HG03175 (cell line): ENCODE measurements around the gene MAD1L1.

ENCODE experiments used
- ATAC-seq: cut with Tn5 transposase; IDR thresholded peaks from one replicate; pipeline ENCODE4 v1.9.1; 2021; ENCODE audit warnings: mild to moderate bottlenecking, moderate library complexity; ENCODE audit not compliant: unreplicated experiment

Gene MAD1L1

GRCh38 chr7:2141651-2142050 lies 91.1 kb downstream of the MAD1L1 start:
- ATAC-seq: no peak

- ATAC-seq: no peak
These were observed 91.7 kb downstream of the MAD1L1 start for GRCh38 chr7:2141021-2141410.

GRCh38 chr7:2140216-2141020 lies 92.3 kb downstream of the MAD1L1 start:
- ATAC-seq: no peak

- ATAC-seq: no peak
These were observed 93.6 kb downstream of the MAD1L1 start for GRCh38 chr7:2139004-2139699.

- no peak for ATAC-seq
These were observed 94.5 kb downstream of the MAD1L1 start for GRCh38 chr7:2138146-2138765.

GRCh38 chr7:2134740-2135139 lies 98.0 kb downstream of the MAD1L1 start:
- ATAC-seq: no peak

- ATAC-seq: no peak
These were observed 100.5 kb downstream of the MAD1L1 start for GRCh38 chr7:2132243-2132642.

GRCh38 chr7:2131800-2132199 lies 100.9 kb downstream of the MAD1L1 start:
- no peak for ATAC-seq

GRCh38 chr7:2131341-2131740 lies 101.4 kb downstream of the MAD1L1 start:
- no peak for ATAC-seq

- no peak for ATAC-seq
These were observed 102.7 kb downstream of the MAD1L1 start for GRCh38 chr7:2130096-2130375.

GRCh38 chr7:2129323-2130095 lies 103.2 kb downstream of the MAD1L1 start:
- no peak for ATAC-seq

- ATAC-seq: no peak
These were observed 104.0 kb downstream of the MAD1L1 start for GRCh38 chr7:2128601-2129322.

GRCh38 chr7:2126621-2127020 lies 106.1 kb downstream of the MAD1L1 start:
- no peak for ATAC-seq

GRCh38 chr7:2125931-2126330 lies 106.8 kb downstream of the MAD1L1 start:
- no peak for ATAC-seq

GRCh38 chr7:2124604-2125345 lies 108.0 kb downstream of the MAD1L1 start:
- no peak for ATAC-seq

GRCh38 chr7:2123916-2124315 lies 108.8 kb downstream of the MAD1L1 start:
- ATAC-seq: no peak

GRCh38 chr7:2123360-2123759 lies 109.4 kb downstream of the MAD1L1 start:
- no peak for ATAC-seq

- no peak for ATAC-seq
These were observed 110.1 kb downstream of the MAD1L1 start for GRCh38 chr7:2122651-2123050.

- no peak for ATAC-seq
These were observed 111.6 kb downstream of the MAD1L1 start for GRCh38 chr7:2120841-2121830.
